A549 (cell line): ENCODE data around the gene LRP5. TPM values are rescaled to one million over a fixed set of nuclear protein-coding genes. Genes with fewer than 3 reads are reported as not detected.

Experiments
- ATAC-seq, 2 experiments: fragments of 200-7000 bp in 1 of 2; fragments of >200 bp in 1 of 2; cut with Nextera tagmentation in 1 of 2; cut with Tn5 transposase in 1 of 2; 3 replicates each; pipeline versions ENCODE4 v1.8.0 to v1.9.1; 2018 to 2020; ENCODE audit warnings: mild to moderate bottlenecking in 1 of 2, moderate library complexity in 1 of 2
- CTCF ChIA-PET: fragments of 300-600 bp; sonication (Branson Sonifier 250); formaldehyde crosslinking; extraction: SDS; loops from one replicate; lab custom pipeline; 2021; ENCODE audit warnings: antibody characterized with exemption, inconsistent platforms; lab: Yijun Ruan, JAX
- POLR2A ChIA-PET: fragments of 350-600 bp; formaldehyde crosslinking; extraction: SDS; loops from one replicate; lab custom pipeline; 2021; ENCODE audit warnings: antibody characterized with exemption, inconsistent platforms; lab: Yijun Ruan, JAX
- DNase-seq, 2 experiments: peaks; one replicate each; pipeline versions ENCODE4 v3.0.0 to v3.0.0-alpha.2; 2011 to 2016; ENCODE audit warnings: low read depth in 1 of 2, low spot score in 1 of 2
- FAIRE-seq: peaks from 2 replicates; lab custom pipeline; 2011; peaks lifted over from hg19 to GRCh38; lab: Jason Lieb, UNC
- H3K27ac ChIP-seq, 2 experiments: fragments of >200 bp; sonication (Bioruptor Twin); formaldehyde crosslinking; 3 replicates each; pipeline ENCODE4 v1.5.1; 2016 to 2017
- H3K4me1 ChIP-seq: fragments of >200 bp; sonication (Bioruptor Twin); formaldehyde crosslinking; 3 replicates; pipeline ENCODE4 v1.6.1; 2016
- H3K4me2 ChIP-seq: fragments of >200 bp; sonication (Bioruptor Twin); formaldehyde crosslinking; 3 replicates; pipeline ENCODE4 v1.6.1; 2016
- H3K4me3 ChIP-seq: fragments of >200 bp; sonication (Bioruptor Twin); formaldehyde crosslinking; 3 replicates; pipeline ENCODE4 v1.5.1; 2016
- H3K9me3 ChIP-seq: fragments of >200 bp; sonication (Bioruptor Twin); formaldehyde crosslinking; 3 replicates; pipeline ENCODE4 v1.6.1; 2016
- CBX2 ChIP-seq: fragments of 200-600 bp; sonication (generic); IDR thresholded peaks from 2 replicates; pipeline ENCODE4 v1.6.1; 2016; ENCODE audit warnings: low read depth, mild to moderate bottlenecking, borderline replicate concordance
- CEBPB ChIP-seq, 2 experiments: fragments of >200 bp in 1 of 2; sonication (Bioruptor Twin) in 1 of 2; formaldehyde crosslinking in 1 of 2; IDR thresholded peaks; 2 replicates each; pipeline ENCODE4 v1.6.1; 2012 to 2016
- CHD2 ChIP-seq: fragments of 150-350 bp; IDR thresholded peaks from 2 replicates; pipeline ENCODE4 v1.6.1; 2014; ENCODE audit warnings: low read length; ENCODE audit not compliant: partially characterized antibody
- EP300 ChIP-seq, 2 experiments: fragments of >200 bp; sonication (Bioruptor Twin); formaldehyde crosslinking; IDR thresholded peaks; 2 replicates in 1 of 2; 3 replicates in 1 of 2; pipeline ENCODE4 v1.6.1; 2016 to 2017
- FOXS1 ChIP-seq: fragments of 250-450 bp; sonication (Bioruptor Pico); IDR thresholded peaks from 2 replicates; pipeline ENCODE4 v1.5.0; 2020; ENCODE audit warnings: mild to moderate bottlenecking, moderate library complexity
- HES2 ChIP-seq: fragments of >200 bp; sonication (Bioruptor Twin); formaldehyde crosslinking; IDR thresholded peaks from 2 replicates; pipeline ENCODE4 v1.6.1; 2016
- HOXA7 ChIP-seq: fragments of 250-450 bp; sonication (Bioruptor Pico); IDR thresholded peaks from 2 replicates; pipeline ENCODE4 v1.5.0; 2020; ENCODE audit warnings: mild to moderate bottlenecking, moderate library complexity
- HOXB13 ChIP-seq: fragments of 250-450 bp; sonication (Bioruptor Pico); IDR thresholded peaks from 2 replicates; pipeline ENCODE4 v1.5.0; 2020; ENCODE audit warnings: low read depth, mild to moderate bottlenecking, moderate library complexity
- HOXB5 ChIP-seq: fragments of 250-450 bp; sonication (Bioruptor Pico); IDR thresholded peaks from 2 replicates; pipeline ENCODE4 v1.5.0; 2020; ENCODE audit warnings: mild to moderate bottlenecking, moderate library complexity
- JUNB ChIP-seq: fragments of >200 bp; sonication (Bioruptor Twin); formaldehyde crosslinking; IDR thresholded peaks from 2 replicates; pipeline ENCODE4 v1.6.1; 2016
- MAX ChIP-seq: IDR thresholded peaks from 2 replicates; pipeline ENCODE4 v1.6.1; 2012
- MAZ ChIP-seq: fragments of 150-350 bp; IDR thresholded peaks from 2 replicates; pipeline ENCODE4 v1.6.1; 2014; ENCODE audit warnings: antibody characterized with exemption, low read depth, low read length, borderline replicate concordance
- MYC ChIP-seq: IDR thresholded peaks from 2 replicates; pipeline ENCODE4 v1.6.1; 2012; ENCODE audit warnings: mild to moderate bottlenecking, inconsistent platforms, low read length, improper control_type of control experiment, borderline replicate concordance
- PHF8 ChIP-seq: fragments of 200-600 bp; sonication (generic); IDR thresholded peaks from 2 replicates; pipeline ENCODE4 v1.6.1; 2016; ENCODE audit warnings: low read depth, mild to moderate bottlenecking, antibody characterized with exemption, moderate library complexity, borderline replicate concordance
- RAD21 ChIP-seq, 2 experiments: fragments of >200 bp in 1 of 2; sonication (Bioruptor Twin) in 1 of 2; formaldehyde crosslinking in 1 of 2; IDR thresholded peaks in 1 of 2; conservative IDR thresholded peaks in 1 of 2; 2 replicates in 1 of 2; 3 replicates in 1 of 2; pipeline ENCODE4 v1.6.1; 2012 to 2018; ENCODE audit warnings: inconsistent platforms in 1 of 2
- RARB ChIP-seq: fragments of 250-450 bp; sonication (Bioruptor Pico); IDR thresholded peaks from 2 replicates; pipeline ENCODE4 v1.8.0; 2021; ENCODE audit warnings: mild to moderate bottlenecking, moderate library complexity
- RFX5 ChIP-seq: fragments of 450-650 bp; IDR thresholded peaks from 2 replicates; pipeline ENCODE4 v1.7.1; 2014; ENCODE audit warnings: antibody characterized with exemption, mild to moderate bottlenecking, moderate library complexity
- SMC3 ChIP-seq: fragments of >200 bp; sonication (Bioruptor Twin); formaldehyde crosslinking; IDR thresholded peaks from 3 replicates; pipeline ENCODE4 v1.6.1; 2018; ENCODE audit warnings: inconsistent platforms
- WGBS: methylation state at CpG from one replicate; pipeline ENCODE4 v1.1.6; 2017; ENCODE audit errors: missing lambda C conversion rate; 5-methylcytosine and 5-hydroxymethylcytosine counted together
- polyA plus RNA-seq, 4 experiments: library from polyadenylated mRNA; depleted of rRNA in 3 of 4; stranded (reverse); fragments of >200 nt; fragmentation: RNase III in 1 of 4; extraction: RNeasy Plus Mini Kit Qiagen cat#74134 plus additional on column Dnase treatment in 1 of 4; gene quantifications; 2 replicates in 3 of 4; 3 replicates in 1 of 4; pipeline ENCODE4 v1.2.3, GENCODE V29; 2011 to 2017
- TF ChIP-seq, protein P1 (sequence below): fragments of 250-450 bp; sonication (Bioruptor Pico); IDR thresholded peaks from 2 replicates; pipeline ENCODE4 v1.5.0; 2020; ENCODE audit warnings: low read depth, mild to moderate bottlenecking, moderate library complexity
- TF ChIP-seq, protein P2 (sequence below): fragments of 200-600 bp; sonication (generic); IDR thresholded peaks from 2 replicates; pipeline ENCODE4 v1.6.1; 2016; ENCODE audit warnings: antibody characterized with exemption, mild to moderate bottlenecking, moderate library complexity
- TF ChIP-seq, protein P3 (sequence below): fragments of >200 bp; sonication (Bioruptor Twin); formaldehyde crosslinking; IDR thresholded peaks from 3 replicates; pipeline ENCODE4 v1.5.1; 2016
- TF ChIP-seq, protein P4 (sequence below): IDR thresholded peaks from 2 replicates; pipeline ENCODE4 v1.6.1; 2012

LRP5 gene
- polyA plus RNA-seq, 2 of the 4 experiments (the other 2 are of a cell fraction) = 10.9 to 32.3 TPM

- TF ChIP-seq, protein P1, sequence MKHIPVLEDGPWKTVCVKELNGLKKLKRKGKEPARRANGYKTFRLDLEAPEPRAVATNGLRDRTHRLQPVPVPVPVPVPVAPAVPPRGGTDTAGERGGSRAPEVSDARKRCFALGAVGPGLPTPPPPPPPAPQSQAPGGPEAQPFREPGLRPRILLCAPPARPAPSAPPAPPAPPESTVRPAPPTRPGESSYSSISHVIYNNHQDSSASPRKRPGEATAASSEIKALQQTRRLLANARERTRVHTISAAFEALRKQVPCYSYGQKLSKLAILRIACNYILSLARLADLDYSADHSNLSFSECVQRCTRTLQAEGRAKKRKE (CRISPR knock-in tag) = no peak
- TF ChIP-seq, protein P2, sequence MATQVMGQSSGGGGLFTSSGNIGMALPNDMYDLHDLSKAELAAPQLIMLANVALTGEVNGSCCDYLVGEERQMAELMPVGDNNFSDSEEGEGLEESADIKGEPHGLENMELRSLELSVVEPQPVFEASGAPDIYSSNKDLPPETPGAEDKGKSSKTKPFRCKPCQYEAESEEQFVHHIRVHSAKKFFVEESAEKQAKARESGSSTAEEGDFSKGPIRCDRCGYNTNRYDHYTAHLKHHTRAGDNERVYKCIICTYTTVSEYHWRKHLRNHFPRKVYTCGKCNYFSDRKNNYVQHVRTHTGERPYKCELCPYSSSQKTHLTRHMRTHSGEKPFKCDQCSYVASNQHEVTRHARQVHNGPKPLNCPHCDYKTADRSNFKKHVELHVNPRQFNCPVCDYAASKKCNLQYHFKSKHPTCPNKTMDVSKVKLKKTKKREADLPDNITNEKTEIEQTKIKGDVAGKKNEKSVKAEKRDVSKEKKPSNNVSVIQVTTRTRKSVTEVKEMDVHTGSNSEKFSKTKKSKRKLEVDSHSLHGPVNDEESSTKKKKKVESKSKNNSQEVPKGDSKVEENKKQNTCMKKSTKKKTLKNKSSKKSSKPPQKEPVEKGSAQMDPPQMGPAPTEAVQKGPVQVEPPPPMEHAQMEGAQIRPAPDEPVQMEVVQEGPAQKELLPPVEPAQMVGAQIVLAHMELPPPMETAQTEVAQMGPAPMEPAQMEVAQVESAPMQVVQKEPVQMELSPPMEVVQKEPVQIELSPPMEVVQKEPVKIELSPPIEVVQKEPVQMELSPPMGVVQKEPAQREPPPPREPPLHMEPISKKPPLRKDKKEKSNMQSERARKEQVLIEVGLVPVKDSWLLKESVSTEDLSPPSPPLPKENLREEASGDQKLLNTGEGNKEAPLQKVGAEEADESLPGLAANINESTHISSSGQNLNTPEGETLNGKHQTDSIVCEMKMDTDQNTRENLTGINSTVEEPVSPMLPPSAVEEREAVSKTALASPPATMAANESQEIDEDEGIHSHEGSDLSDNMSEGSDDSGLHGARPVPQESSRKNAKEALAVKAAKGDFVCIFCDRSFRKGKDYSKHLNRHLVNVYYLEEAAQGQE = no peak
- TF ChIP-seq, all 56 proteins: peak for 0
Measured at GRCh38 chr11:68412593-68413475, 100.4 kb downstream of the LRP5 start (continued).

DNA sequence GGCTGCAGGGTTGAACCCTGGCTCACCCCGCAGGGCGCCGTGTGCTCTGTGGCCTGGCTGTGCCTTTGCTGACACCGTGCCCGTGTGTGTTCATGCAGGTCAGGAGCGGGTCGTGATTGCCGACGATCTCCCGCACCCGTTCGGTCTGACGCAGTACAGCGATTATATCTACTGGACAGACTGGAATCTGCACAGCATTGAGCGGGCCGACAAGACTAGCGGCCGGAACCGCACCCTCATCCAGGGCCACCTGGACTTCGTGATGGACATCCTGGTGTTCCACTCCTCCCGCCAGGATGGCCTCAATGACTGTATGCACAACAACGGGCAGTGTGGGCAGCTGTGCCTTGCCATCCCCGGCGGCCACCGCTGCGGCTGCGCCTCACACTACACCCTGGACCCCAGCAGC is 101.2 kb downstream of the LRP5 start:
- POLR2A ChIA-PET = no interaction called here
- H3K4me1 ChIP-seq = no peaks in the 10 kb centered on the region
- CTCF ChIA-PET = interaction anchor here (0.9 kb wide), 1 partner anchor 33 kb away, joined by 3 read pairs; no protein-coding TSS in a partner anchor
- no peak overlapping the region for H3K4me3 ChIP-seq
- H3K27ac ChIP-seq = no peak overlapping the region
- DNase-seq = no peak
- TF ChIP-seq RFX5 = no peak
- TF ChIP-seq RAD21 (conservative IDR thresholded peaks at IDR 0.05 in 1 of 2, IDR thresholded peaks at IDR 0.05 in 1 of 2) = no peak
- no peak for TF ChIP-seq EP300 (IDR thresholded peaks at IDR 0.05)
- no peak for TF ChIP-seq JUNB
- TF ChIP-seq, protein P1 (CRISPR knock-in tag) = no peak
- no peak for TF ChIP-seq RARB (CRISPR knock-in tag)
- no peak for TF ChIP-seq MAZ
- no peak for TF ChIP-seq PHF8
- TF ChIP-seq, protein P3, sequence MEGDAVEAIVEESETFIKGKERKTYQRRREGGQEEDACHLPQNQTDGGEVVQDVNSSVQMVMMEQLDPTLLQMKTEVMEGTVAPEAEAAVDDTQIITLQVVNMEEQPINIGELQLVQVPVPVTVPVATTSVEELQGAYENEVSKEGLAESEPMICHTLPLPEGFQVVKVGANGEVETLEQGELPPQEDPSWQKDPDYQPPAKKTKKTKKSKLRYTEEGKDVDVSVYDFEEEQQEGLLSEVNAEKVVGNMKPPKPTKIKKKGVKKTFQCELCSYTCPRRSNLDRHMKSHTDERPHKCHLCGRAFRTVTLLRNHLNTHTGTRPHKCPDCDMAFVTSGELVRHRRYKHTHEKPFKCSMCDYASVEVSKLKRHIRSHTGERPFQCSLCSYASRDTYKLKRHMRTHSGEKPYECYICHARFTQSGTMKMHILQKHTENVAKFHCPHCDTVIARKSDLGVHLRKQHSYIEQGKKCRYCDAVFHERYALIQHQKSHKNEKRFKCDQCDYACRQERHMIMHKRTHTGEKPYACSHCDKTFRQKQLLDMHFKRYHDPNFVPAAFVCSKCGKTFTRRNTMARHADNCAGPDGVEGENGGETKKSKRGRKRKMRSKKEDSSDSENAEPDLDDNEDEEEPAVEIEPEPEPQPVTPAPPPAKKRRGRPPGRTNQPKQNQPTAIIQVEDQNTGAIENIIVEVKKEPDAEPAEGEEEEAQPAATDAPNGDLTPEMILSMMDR = no peak
- TF ChIP-seq CEBPB (IDR thresholded peaks at IDR 0.05) = no peak
- TF ChIP-seq HOXB5 (CRISPR knock-in tag) = no peak
- TF ChIP-seq, all 56 proteins: peak for 0
- H3K4me2 ChIP-seq = no peak overlapping the region
- FAIRE-seq (no peak), ATAC-seq (no peak)
- WGBS = 97% methylated on average over 24 of the region's 27 CpGs
- H3K9me3 ChIP-seq = no peaks in the 10 kb centered on the region

DNA sequence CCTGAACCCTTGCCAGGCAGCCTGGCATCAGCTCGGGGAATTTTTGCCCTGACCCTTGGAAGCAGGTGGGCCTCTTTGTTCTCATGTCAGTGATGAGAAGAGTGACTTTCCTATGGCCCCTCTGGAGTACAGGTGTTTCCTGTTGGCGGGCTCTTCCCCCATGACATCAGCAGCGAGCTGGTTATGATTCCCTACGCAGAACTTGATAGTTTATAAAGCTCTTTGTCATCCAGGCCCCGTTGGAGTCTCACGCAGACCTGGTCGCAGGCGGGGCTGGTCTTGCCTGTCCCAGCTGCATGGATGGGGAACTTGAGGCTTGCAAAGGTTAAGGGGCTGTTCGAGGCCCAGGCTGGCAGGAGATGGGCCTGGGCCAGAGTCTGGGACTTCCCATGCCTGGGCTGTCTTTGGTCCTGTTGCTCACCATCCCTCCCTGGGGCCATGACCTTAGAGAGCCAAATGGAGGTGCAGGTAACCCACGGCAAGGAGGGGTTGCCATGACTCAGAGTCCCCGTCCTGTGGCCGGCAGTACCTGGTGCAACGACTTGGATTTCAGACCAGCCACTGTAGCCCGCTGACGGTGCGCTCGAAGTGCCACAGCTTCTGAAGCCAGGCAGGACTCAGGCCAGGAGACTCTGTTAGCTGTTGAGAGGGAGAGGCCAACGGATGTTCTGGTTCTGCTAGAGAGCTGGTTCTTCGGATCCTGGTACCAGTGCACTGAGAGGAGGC is 102.3 kb downstream of the LRP5 start:
- no peak overlapping the region for H3K4me3 ChIP-seq
- ChIA-PET POLR2A (no interaction called here), CTCF (interaction anchor here (0.6 to 0.9 kb wide), 2 partner anchors 16 to 555 kb away, joined by 3 read pairs; no protein-coding TSS in a partner anchor)
- 89% methylated on average over 13 of the region's 19 CpGs for WGBS
- no peaks in the 10 kb centered on the region for H3K4me1 ChIP-seq
- DNase-seq = no peak
- no peak overlapping the region for H3K4me2 ChIP-seq
- no peak overlapping the region for H3K27ac ChIP-seq
- ATAC-seq = no peak
- H3K9me3 ChIP-seq = no peaks in the 10 kb centered on the region
- FAIRE-seq = no peak
- TF ChIP-seq HOXA7 = no peak
- no peak for TF ChIP-seq CBX2
- no peak for TF ChIP-seq HOXB13
- TF ChIP-seq HOXB5 (CRISPR knock-in tag) = no peak
- TF ChIP-seq MYC = no peak
- TF ChIP-seq SMC3 = no peak
- no peak for TF ChIP-seq MAX
- TF ChIP-seq, protein P4, sequence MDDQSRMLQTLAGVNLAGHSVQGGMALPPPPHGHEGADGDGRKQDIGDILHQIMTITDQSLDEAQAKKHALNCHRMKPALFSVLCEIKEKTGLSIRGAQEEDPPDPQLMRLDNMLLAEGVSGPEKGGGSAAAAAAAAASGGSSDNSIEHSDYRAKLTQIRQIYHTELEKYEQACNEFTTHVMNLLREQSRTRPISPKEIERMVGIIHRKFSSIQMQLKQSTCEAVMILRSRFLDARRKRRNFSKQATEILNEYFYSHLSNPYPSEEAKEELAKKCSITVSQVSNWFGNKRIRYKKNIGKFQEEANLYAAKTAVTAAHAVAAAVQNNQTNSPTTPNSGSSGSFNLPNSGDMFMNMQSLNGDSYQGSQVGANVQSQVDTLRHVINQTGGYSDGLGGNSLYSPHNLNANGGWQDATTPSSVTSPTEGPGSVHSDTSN = no peak
- no peak for TF ChIP-seq CHD2
- TF ChIP-seq HES2 = no peak
- no peak for TF ChIP-seq FOXS1
